Activated B cell treated with CpG ODN at 0.5 μM for 24 hours (primary cell): ENCODE measurements around the gene ZNF687. TPM values are rescaled to one million over a fixed set of nuclear protein-coding genes. Genes with fewer than 3 reads are reported as not detected.

Experiments
- ATAC-seq: fragments of 200-7000 bp; cut with Tn5 transposase; one replicate; pipeline ENCODE4 v1.10.0; 2021; ENCODE audit warnings: low read depth, mild to moderate bottlenecking, moderate library complexity
- CTCF ChIA-PET: fragments of 350-600 bp; sonication (Branson Sonifier 250); formaldehyde crosslinking; loops from one replicate; lab custom pipeline; 2021; ENCODE audit warnings: antibody characterized with exemption; lab: Charles Lee
- POLR2A ChIA-PET: fragments of 350-600 bp; sonication (Branson Sonifier 250); formaldehyde crosslinking; loops from one replicate; lab custom pipeline; 2021; ENCODE audit warnings: antibody characterized with exemption; lab: Charles Lee
- DNase-seq: peaks from one replicate; pipeline ENCODE4 v3.0.0; 2022
- H3K27ac Mint-ChIP-seq: one replicate; pipeline ENCODE4 v1.8.0; 2020; ENCODE audit warnings: mixed read lengths
- H3K27me3 Mint-ChIP-seq: one replicate; pipeline ENCODE4 v1.8.0; 2021; ENCODE audit warnings: mixed read lengths
- H3K36me3 Mint-ChIP-seq: one replicate; pipeline ENCODE4 v1.8.0; 2021; ENCODE audit warnings: low read depth, mixed read lengths
- H3K4me1 Mint-ChIP-seq: one replicate; pipeline ENCODE4 v1.8.0; 2021; ENCODE audit warnings: mixed read lengths
- H3K4me3 Mint-ChIP-seq: one replicate; pipeline ENCODE4 v1.8.0; 2020; ENCODE audit warnings: mild to moderate bottlenecking, mixed read lengths
- H3K9me3 Mint-ChIP-seq: one replicate; pipeline ENCODE4 v1.8.0; 2020; ENCODE audit warnings: mixed read lengths
- intact Hi-C: fragments of 100-400 bp; cut with micrococcal nuclease; formaldehyde crosslinking; loops from one replicate; pipeline ENCODE4 v1.15.1; 2024
- total RNA-seq: library from RNA; stranded (reverse); gene quantifications from 2 replicates; pipeline ENCODE4 v1.2.3, GENCODE V29; 2022
- TF ChIP-seq, protein P1 (sequence below): fragments of 200-600 bp; IDR thresholded peaks from one replicate; pipeline ENCODE4 v1.8.0; 2022; ENCODE audit warnings: antibody characterized with exemption, mild to moderate bottlenecking

The ZNF687 gene
- total RNA-seq, 1 donor from 2014 or later = 40.3 TPM

DNA sequence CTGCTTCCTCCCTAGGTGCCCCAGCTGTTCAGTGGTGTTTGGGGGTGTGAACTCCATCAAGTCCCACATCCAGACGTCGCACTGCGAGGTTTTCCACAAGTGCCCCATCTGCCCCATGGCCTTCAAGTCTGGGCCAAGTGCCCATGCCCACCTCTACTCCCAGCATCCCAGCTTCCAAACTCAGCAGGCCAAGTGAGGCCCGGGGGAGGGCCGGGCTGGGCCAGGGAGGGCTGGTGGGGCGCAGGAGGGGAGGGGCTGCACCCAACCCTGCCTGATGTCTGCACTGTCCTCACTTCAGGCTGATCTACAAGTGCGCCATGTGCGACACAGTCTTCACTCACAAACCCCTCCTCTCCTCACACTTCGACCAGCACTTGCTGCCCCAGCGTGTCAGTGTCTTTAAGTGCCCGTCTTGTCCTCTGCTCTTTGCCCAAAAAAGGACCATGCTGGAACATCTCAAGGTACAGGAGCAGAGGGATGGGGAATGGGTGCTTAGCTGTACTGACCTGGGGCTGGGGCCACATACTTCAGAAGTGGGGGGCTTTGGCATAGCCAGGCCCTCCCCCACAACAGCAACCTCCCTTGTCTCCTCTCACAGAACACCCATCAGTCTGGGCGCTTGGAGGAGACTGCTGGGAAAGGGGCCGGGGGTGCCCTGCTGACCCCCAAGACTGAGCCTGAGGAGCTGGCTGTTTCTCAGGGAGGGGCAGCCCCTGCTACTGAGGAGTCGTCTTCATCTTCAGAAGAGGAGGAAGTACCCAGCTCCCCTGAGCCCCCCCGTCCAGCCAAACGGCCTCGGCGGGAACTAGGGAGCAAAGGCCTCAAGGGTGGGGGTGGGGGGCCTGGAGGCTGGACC is 7.2 kb downstream of the ZNF687 start:
- DNase-seq = no peak
- intact Hi-C loops = no loop called here
- TF ChIP-seq, protein P1, sequence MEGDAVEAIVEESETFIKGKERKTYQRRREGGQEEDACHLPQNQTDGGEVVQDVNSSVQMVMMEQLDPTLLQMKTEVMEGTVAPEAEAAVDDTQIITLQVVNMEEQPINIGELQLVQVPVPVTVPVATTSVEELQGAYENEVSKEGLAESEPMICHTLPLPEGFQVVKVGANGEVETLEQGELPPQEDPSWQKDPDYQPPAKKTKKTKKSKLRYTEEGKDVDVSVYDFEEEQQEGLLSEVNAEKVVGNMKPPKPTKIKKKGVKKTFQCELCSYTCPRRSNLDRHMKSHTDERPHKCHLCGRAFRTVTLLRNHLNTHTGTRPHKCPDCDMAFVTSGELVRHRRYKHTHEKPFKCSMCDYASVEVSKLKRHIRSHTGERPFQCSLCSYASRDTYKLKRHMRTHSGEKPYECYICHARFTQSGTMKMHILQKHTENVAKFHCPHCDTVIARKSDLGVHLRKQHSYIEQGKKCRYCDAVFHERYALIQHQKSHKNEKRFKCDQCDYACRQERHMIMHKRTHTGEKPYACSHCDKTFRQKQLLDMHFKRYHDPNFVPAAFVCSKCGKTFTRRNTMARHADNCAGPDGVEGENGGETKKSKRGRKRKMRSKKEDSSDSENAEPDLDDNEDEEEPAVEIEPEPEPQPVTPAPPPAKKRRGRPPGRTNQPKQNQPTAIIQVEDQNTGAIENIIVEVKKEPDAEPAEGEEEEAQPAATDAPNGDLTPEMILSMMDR = no peak
- peaks cover 89% of the 10 kb centered on the region for H3K36me3 Mint-ChIP-seq
- ATAC-seq = no peak
- peak overlapping the region; percentile 27 for H3K27ac Mint-ChIP-seq
- H3K4me3 Mint-ChIP-seq = no peak overlapping the region
- ChIA-PET POLR2A (interaction anchor here (0.5 to 1.6 kb wide), 3 partner anchors 12 to 1138 kb away, joined by 3 to 8 read pairs (median 6); partner anchors contain the start of gene PI4KB), CTCF (no interaction called here)
- no peaks in the 10 kb centered on the region for H3K27me3 Mint-ChIP-seq
- no peaks in the 10 kb centered on the region for H3K9me3 Mint-ChIP-seq
- peaks cover 23% of the 10 kb centered on the region for H3K4me1 Mint-ChIP-seq

DNA sequence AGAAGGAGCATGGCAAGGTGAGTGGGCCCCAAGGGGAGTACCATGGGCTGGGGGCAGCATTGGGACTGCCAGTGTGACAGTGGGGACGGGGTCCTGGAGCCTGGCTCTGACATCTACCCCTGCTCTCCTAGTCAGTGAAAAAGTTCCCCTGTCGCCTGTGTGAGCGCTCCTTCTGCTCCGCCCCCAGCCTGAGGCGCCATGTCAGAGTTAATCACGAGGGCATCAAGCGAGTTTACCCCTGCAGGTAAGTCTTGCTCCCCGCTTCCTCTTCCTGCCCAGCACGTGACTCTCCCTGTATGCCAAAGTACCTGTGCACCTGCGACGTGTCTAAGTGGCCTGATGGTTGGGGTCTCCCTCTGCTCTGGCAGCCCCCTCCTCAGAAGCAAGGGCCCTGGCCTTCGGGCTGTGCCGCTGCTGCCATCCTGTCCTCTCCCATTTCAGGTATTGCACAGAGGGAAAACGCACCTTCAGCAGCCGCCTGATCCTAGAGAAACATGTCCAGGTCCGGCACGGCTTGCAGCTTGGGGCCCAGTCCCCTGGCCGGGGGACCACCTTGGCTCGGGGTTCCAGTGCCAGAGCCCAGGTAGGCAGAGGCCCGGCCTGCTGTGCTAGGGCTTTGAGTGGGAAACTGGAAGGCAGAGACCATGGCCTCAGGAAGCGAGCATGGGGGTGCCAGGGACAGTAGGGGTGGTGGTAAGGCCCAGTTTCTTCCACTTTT is 8.1 kb downstream of the ZNF687 start:
- Mint-ChIP-seq H3K27me3 (no peaks in the 10 kb centered on the region), H3K27ac (no peak overlapping the region), H3K9me3 (no peaks in the 10 kb centered on the region), H3K36me3 (peaks cover 93% of the 10 kb centered on the region), H3K4me3 (no peak overlapping the region), H3K4me1 (peaks cover 16% of the 10 kb centered on the region)
- ATAC-seq (no peak), DNase-seq (no peak)
- intact Hi-C loops = no loop called here
- POLR2A ChIA-PET = interaction anchor here (1.0 to 1.6 kb wide), 2 partner anchors 12 to 37 kb away, joined by 3 to 6 read pairs; partner anchors contain the start of gene PI4KB
- TF ChIP-seq, protein P1 = no peak
- CTCF ChIA-PET = no interaction called here

GRCh38 chr1:151290709-151291303 is 8.7 kb downstream of the ZNF687 start:
- H3K4me1 Mint-ChIP-seq = peaks cover 16% of the 10 kb centered on the region
- intact Hi-C loops = no loop called here
- no peak overlapping the region for H3K27ac Mint-ChIP-seq
- ChIA-PET CTCF (no interaction called here), POLR2A (no interaction called here)
- peaks cover 93% of the 10 kb centered on the region for H3K36me3 Mint-ChIP-seq
- ATAC-seq (no peak), DNase-seq (no peak)
- no peaks in the 10 kb centered on the region for H3K27me3 Mint-ChIP-seq
- H3K4me3 Mint-ChIP-seq = no peak overlapping the region
- TF ChIP-seq, protein P1 = no peak
- H3K9me3 Mint-ChIP-seq = no peaks in the 10 kb centered on the region

DNA sequence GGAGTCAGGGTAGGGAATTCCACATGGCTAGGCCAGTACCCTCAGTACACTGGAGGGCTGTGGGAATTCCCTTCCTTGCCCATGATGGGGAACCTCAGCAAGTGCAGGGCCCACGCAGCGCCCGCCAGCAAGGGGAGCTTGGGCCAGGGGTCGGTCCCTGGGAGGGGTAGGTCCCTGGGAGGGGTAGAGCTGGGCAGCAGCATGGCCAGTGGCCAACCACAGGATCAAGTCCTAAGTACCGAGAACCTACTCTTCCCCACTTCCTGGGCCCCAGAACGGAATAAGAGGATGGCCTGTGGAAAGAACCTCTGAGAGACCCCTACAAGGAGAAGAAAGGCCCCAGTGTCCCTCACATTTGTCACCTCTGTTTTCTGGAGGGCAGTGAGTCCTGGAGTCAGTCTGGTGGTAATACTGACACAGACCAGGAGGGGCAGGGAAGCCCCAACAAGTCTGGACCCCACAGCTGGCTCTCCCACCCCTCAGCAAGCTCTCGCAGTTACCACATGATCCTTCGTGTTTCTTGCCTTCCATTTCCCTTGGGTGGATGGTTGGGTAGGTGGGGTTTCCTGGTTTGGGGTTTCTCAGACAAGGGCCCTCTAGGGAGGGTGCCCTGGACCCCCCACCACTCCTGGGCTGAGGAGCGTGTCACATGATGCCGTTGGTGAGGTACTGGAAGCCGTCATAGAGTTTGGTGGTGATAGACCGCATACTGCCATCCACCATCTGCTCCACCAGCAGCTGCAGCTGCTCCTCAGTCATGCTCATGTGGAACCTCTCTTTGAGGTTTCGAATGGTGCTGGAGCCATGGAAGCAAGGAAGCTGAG is 10.3 kb downstream of the ZNF687 start:
- no peaks in the 10 kb centered on the region for H3K9me3 Mint-ChIP-seq
- ATAC-seq (peak; percentile 51), DNase-seq (no peak)
- H3K36me3 Mint-ChIP-seq = peaks cover 87% of the 10 kb centered on the region
- intact Hi-C loops = no loop called here
- ChIA-PET POLR2A (interaction anchor here (0.6 to 1.0 kb wide), 2 partner anchors 11 to 534 kb away, joined by 3 read pairs; no protein-coding TSS in a partner anchor), CTCF (no interaction called here)
- H3K4me3 Mint-ChIP-seq = no peak overlapping the region
- no peaks in the 10 kb centered on the region for H3K27me3 Mint-ChIP-seq
- H3K4me1 Mint-ChIP-seq = peaks cover 13% of the 10 kb centered on the region
- H3K27ac Mint-ChIP-seq = peak overlapping the region; percentile 65
- TF ChIP-seq, protein P1 = no peak
